Neuronal stem cell (in vitro differentiated cells): Measurements from ENCODE around the gene CLTB. TPM values are rescaled to one million over a fixed set of nuclear protein-coding genes. Genes with fewer than 3 reads are reported as not detected.

Source experiments
- DNase-seq: peaks from one replicate; pipeline ENCODE4 v3.0.0-alpha.2; 2013; ENCODE audit warnings: low spot score
- H2AFZ ChIP-seq: one replicate; pipeline ENCODE4 v1.6.1; 2013; ENCODE audit warnings: mild to moderate bottlenecking, low read length, inconsistent platforms
- H2AK5ac ChIP-seq: 2 replicates; pipeline ENCODE4 v1.6.1; 2013; ENCODE audit warnings: low read depth, mild to moderate bottlenecking, inconsistent platforms, low read length, moderate library complexity, mixed read lengths
- H2BK120ac ChIP-seq: 2 replicates; pipeline ENCODE4 v1.6.1; 2013; ENCODE audit warnings: low read depth, mild to moderate bottlenecking, inconsistent platforms, low read length, moderate library complexity, mixed read lengths
- H2BK12ac ChIP-seq: one replicate; pipeline ENCODE4 v1.6.1; 2013; ENCODE audit warnings: low read length, inconsistent platforms
- H2BK15ac ChIP-seq: 2 replicates; pipeline ENCODE4 v1.6.1; 2013; ENCODE audit warnings: mild to moderate bottlenecking, low read length, inconsistent platforms, mixed read lengths
- H2BK5ac ChIP-seq: one replicate; pipeline ENCODE4 v1.6.1; 2013; ENCODE audit warnings: inconsistent platforms, mild to moderate bottlenecking, low read length, moderate library complexity
- H3K14ac ChIP-seq: one replicate; pipeline ENCODE4 v1.6.1; 2013; ENCODE audit warnings: low read length, inconsistent platforms
- H3K18ac ChIP-seq: 2 replicates; pipeline ENCODE4 v1.6.1; 2013; ENCODE audit warnings: low read length, inconsistent platforms
- H3K23ac ChIP-seq: 2 replicates; pipeline ENCODE4 v1.6.1; 2013; ENCODE audit warnings: low read depth, mild to moderate bottlenecking, mixed read lengths, low read length, inconsistent platforms; ENCODE audit not compliant: poor library complexity
- H3K27ac ChIP-seq: replicated peaks from 3 replicates; pipeline ENCODE4 v1.5.1; 2013; ENCODE audit warnings: low read length, inconsistent platforms
- H3K27me3 ChIP-seq, 3 experiments: 2 replicates each; pipeline ENCODE4 v1.6.1; 2013; ENCODE audit warnings: low read length in 3 of 3, mild to moderate bottlenecking in 2 of 3, inconsistent platforms in 1 of 3, low read depth in 1 of 3, mixed read lengths in 1 of 3, moderate library complexity in 1 of 3; ENCODE audit not compliant: control insufficient read depth in 3 of 3, insufficient read depth in 3 of 3
- H3K36me3 ChIP-seq, 2 donors: replicated peaks in 1 of 2; 2 replicates each; pipeline ENCODE4 v1.6.1; 2013; ENCODE audit warnings: low read length in 2 of 2; ENCODE audit not compliant: control insufficient read depth in 2 of 2, insufficient read depth in 2 of 2
- H3K4ac ChIP-seq: 2 replicates; pipeline ENCODE4 v1.6.1; 2013; ENCODE audit warnings: inconsistent platforms, mild to moderate bottlenecking, low read length, moderate library complexity
- H3K4me1 ChIP-seq, 2 donors: 1 replicate in 1 of 2; 2 replicates in 1 of 2; pipeline ENCODE4 v1.6.1; 2013; ENCODE audit warnings: low read length in 2 of 2, low read depth in 1 of 2; ENCODE audit not compliant: control insufficient read depth in 2 of 2, insufficient read depth in 1 of 2
- H3K4me2 ChIP-seq: one replicate; pipeline ENCODE4 v1.6.1; 2013; ENCODE audit warnings: mild to moderate bottlenecking, low read length, inconsistent platforms; ENCODE audit not compliant: insufficient read depth, poor library complexity, severe bottlenecking
- H3K4me3 ChIP-seq, 2 donors: 2 replicates each; pipeline ENCODE4 v1.5.1; 2013; ENCODE audit warnings: low read length in 2 of 2, mild to moderate bottlenecking in 2 of 2, inconsistent platforms in 1 of 2, moderate library complexity in 1 of 2
- H3K79me1 ChIP-seq: one replicate; pipeline ENCODE4 v1.6.1; 2013; ENCODE audit warnings: low read depth, mild to moderate bottlenecking, inconsistent platforms, low read length, moderate library complexity
- H3K9ac ChIP-seq: one replicate; pipeline ENCODE4 v1.6.1; 2013; ENCODE audit warnings: mild to moderate bottlenecking, low read depth, low read length, inconsistent platforms; ENCODE audit not compliant: poor library complexity
- H3K9me3 ChIP-seq, 2 donors: replicated peaks in 1 of 2; 2 replicates each; pipeline versions ENCODE3 to v1.6.1; 2013; ENCODE audit warnings: low read length in 2 of 2, mild to moderate bottlenecking in 2 of 2, inconsistent platforms in 1 of 2, low read depth in 1 of 2, mixed read lengths in 1 of 2, moderate library complexity in 1 of 2; ENCODE audit not compliant: control insufficient read depth in 2 of 2, insufficient read depth in 1 of 2
- H4K8ac ChIP-seq: one replicate; pipeline ENCODE4 v1.6.1; 2013; ENCODE audit warnings: low read depth, mild to moderate bottlenecking, inconsistent platforms, low read length, moderate library complexity
- H4K91ac ChIP-seq: one replicate; pipeline ENCODE4 v1.6.1; 2013; ENCODE audit warnings: low read length, low read depth, mild to moderate bottlenecking, inconsistent platforms; ENCODE audit not compliant: poor library complexity
- WGBS, 2 donors: extraction: QIAGEN DNeasy Blood & Tissue Kit; methylation state at CpG; one replicate each; pipeline ENCODE4 v1.1.7; 2013; ENCODE audit warnings: missing lambda C conversion rate in 2 of 2, mixed read lengths in 1 of 2; ENCODE audit not compliant: insufficient read length in 2 of 2, insufficient replicate concordance in 1 of 2; ENCODE audit errors: extremely low coverage in 2 of 2; 5-methylcytosine and 5-hydroxymethylcytosine counted together
- small RNA-seq: library from polyadenylated mRNA; stranded (forward); fragments of <200 nt; extraction: miRNeasy Mini kit (QIAGEN cat#:217004); gene quantifications from one replicate; pipeline ENCODE3, GENCODE V24; 2013; ENCODE audit not compliant: insufficient read depth

The CLTB gene

GRCh38 chr5:176350416-176350815 is 65.9 kb downstream of the CLTB start:
- no peak overlapping the region for H3K23ac ChIP-seq
- H2AFZ ChIP-seq = no peak overlapping the region
- H3K36me3 ChIP-seq = peaks cover 43 to 99% of the 10 kb centered on the region in 2 donors
- H2BK15ac ChIP-seq = no peak overlapping the region
- peaks cover 14% of the 10 kb centered on the region for H3K79me1 ChIP-seq
- no peak overlapping the region for H3K9ac ChIP-seq
- no peaks in the 10 kb centered on the region for H3K9me3 ChIP-seq
- H3K4me3 ChIP-seq = no peak overlapping the region
- no peak overlapping the region for H2BK120ac ChIP-seq
- H2BK12ac ChIP-seq = no peak overlapping the region
- H3K4me1 ChIP-seq = no peaks in the 10 kb centered on the region
- H2AK5ac ChIP-seq = no peak overlapping the region
- no CpG with 5 or more reads among the region's 8 CpGs for WGBS, 2 donors
- no peak for DNase-seq
- H3K27ac ChIP-seq = no peak overlapping the region
- no peak overlapping the region for H4K8ac ChIP-seq
- no peaks in the 10 kb centered on the region for H3K27me3 ChIP-seq
- H3K4me2 ChIP-seq = no peak overlapping the region
- H3K14ac ChIP-seq = no peak overlapping the region
- no peak overlapping the region for H3K18ac ChIP-seq
- H3K4ac ChIP-seq = no peak overlapping the region
- H2BK5ac ChIP-seq = no peak overlapping the region
- no peak overlapping the region for H4K91ac ChIP-seq

DNA sequence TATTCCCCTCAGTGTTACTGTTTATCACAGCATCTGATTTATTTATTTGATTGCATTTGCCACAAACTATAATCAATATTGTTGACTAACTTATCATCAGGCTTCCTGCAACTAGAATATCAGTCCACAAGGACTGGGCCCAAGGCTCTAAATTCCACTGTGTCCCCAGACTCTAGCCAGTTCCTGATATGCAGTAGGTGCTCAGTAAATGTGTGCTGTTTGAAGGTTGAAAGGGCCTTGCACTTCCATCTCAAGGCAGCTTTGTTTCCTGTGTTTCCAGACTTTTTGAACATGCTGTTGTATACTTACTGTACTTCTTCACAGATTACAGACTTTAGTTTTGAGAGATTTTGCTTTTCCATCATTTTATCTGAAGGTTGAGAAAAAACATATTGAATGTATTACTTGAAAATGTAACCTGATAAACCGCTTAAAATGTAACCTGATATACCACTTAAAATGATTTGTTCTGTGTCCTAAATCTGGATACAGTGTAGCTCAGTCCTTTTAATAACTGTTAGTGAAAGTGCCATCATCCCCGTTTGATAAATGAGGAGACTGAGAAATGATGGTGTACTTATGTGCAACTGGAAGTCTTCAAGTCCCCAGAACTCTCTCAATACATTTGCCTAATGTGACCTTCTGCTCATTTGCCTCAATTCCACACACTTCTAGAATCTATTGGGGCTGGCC is 73.4 kb downstream of the CLTB start:
- no peak overlapping the region for H3K14ac ChIP-seq
- no peaks in the 10 kb centered on the region for H3K4me1 ChIP-seq
- no peak overlapping the region for H2BK12ac ChIP-seq
- H2BK120ac ChIP-seq = no peak overlapping the region
- no peak overlapping the region for H2AFZ ChIP-seq
- H3K4me2 ChIP-seq = no peak overlapping the region
- H3K27me3 ChIP-seq = no peaks in the 10 kb centered on the region
- no peak overlapping the region for H4K8ac ChIP-seq
- H3K27ac ChIP-seq = no peak overlapping the region
- no peak overlapping the region for H3K23ac ChIP-seq
- H3K9me3 ChIP-seq = no peaks in the 10 kb centered on the region
- no peak overlapping the region for H3K4me3 ChIP-seq
- H3K9ac ChIP-seq = no peak overlapping the region
- DNase-seq = no peak
- no peak overlapping the region for H3K4ac ChIP-seq
- H4K91ac ChIP-seq = no peak overlapping the region
- WGBS, 2 donors = no CpG with 5 or more reads among the region's 2 CpGs
- no peak overlapping the region for H2BK5ac ChIP-seq
- peaks cover 14 to 92% of the 10 kb centered on the region in 2 donors for H3K36me3 ChIP-seq
- no peak overlapping the region for H2BK15ac ChIP-seq
- H3K18ac ChIP-seq = no peak overlapping the region
- no peaks in the 10 kb centered on the region for H3K79me1 ChIP-seq
- no peak overlapping the region for H2AK5ac ChIP-seq

Small RNA genes lying within 50 kb of the gene (small RNA-seq; reads per million reads assigned to genes)
- gene AC010297.1 (not detected), gene MIR1271 (11.0 reads per million, percentile 61 among the genes with 10 or more reads in this experiment)
